Uterus (tissue), 4 donors: ENCODE results near the gene ALLC. TPM values are rescaled to one million over a fixed set of nuclear protein-coding genes. Genes with fewer than 3 reads are reported as not detected.

Experiments used
- DNase-seq, 2 donors: peaks; one replicate each; pipeline ENCODE4 v3.0.0-alpha.2; 2019 to 2020
- H3K27ac ChIP-seq, 2 donors: fragments of 200-600 bp; sonication (generic); 1 replicate in 1 of 2; 2 replicates in 1 of 2; pipeline ENCODE4 v1.5.1; 2016 to 2018
- H3K27me3 ChIP-seq, 2 donors: fragments of 200-600 bp; sonication (generic); one replicate each; pipeline ENCODE4 v1.5.1; 2018 to 2019; ENCODE audit warnings: control low read depth in 1 of 2
- H3K36me3 ChIP-seq, 2 donors: fragments of 200-600 bp; sonication (generic); one replicate each; pipeline ENCODE4 v1.5.1; 2019; ENCODE audit warnings: control low read depth in 1 of 2
- H3K4me1 ChIP-seq, 2 donors: fragments of 200-600 bp; sonication (generic); one replicate each; pipeline ENCODE4 v1.5.1; 2018 to 2019; ENCODE audit warnings: control low read depth in 1 of 2
- H3K4me3 ChIP-seq, 2 donors: fragments of 200-600 bp; sonication (generic); 1 replicate in 1 of 2; 2 replicates in 1 of 2; pipeline ENCODE4 v1.5.1; 2018 to 2019; ENCODE audit warnings: mild to moderate bottlenecking in 1 of 2
- H3K9me3 ChIP-seq, 2 donors: fragments of 200-600 bp; sonication (generic); one replicate each; pipeline ENCODE4 v1.5.1; 2019; ENCODE audit warnings: control low read depth in 1 of 2
- POLR2A ChIP-seq, 2 donors: fragments of 450-650 bp; IDR thresholded peaks; one replicate each; pipeline ENCODE4 v1.6.1; 2016; ENCODE audit warnings: antibody characterized with exemption in 2 of 2, mild to moderate bottlenecking in 1 of 2, moderate library complexity in 1 of 2
- intact Hi-C: fragments of 100-400 bp; cut with DNase I; formaldehyde crosslinking; loops from one replicate; pipeline ENCODE4 v1.15.1; 2023; ENCODE audit warnings: low total_unique reads
- total RNA-seq, 4 donors: library from RNA; depleted of rRNA in 3 of 4; stranded (reverse); fragments of >200 nt in 3 of 4; gene quantifications; one replicate each; pipeline versions ENCODE4 v1.1.0 to v1.2.4, GENCODE V29; 2014 to 2023
- TF ChIP-seq, protein P1 (sequence below), 4 experiments: fragments of 200-600 bp in 2 of 4; fragments of 450-650 bp in 2 of 4; sonication (generic) in 2 of 4; IDR thresholded peaks; one replicate each; pipeline ENCODE4 v1.5.1; 2016 to 2019; ENCODE audit warnings: antibody characterized with exemption in 4 of 4, mild to moderate bottlenecking in 2 of 4, moderate library complexity in 1 of 4
- donor health status: DM: yes; HTN: yes; CAD: no.

ALLC gene
- total RNA-seq, 4 donors from 2014 or later, result not detected

DNA sequence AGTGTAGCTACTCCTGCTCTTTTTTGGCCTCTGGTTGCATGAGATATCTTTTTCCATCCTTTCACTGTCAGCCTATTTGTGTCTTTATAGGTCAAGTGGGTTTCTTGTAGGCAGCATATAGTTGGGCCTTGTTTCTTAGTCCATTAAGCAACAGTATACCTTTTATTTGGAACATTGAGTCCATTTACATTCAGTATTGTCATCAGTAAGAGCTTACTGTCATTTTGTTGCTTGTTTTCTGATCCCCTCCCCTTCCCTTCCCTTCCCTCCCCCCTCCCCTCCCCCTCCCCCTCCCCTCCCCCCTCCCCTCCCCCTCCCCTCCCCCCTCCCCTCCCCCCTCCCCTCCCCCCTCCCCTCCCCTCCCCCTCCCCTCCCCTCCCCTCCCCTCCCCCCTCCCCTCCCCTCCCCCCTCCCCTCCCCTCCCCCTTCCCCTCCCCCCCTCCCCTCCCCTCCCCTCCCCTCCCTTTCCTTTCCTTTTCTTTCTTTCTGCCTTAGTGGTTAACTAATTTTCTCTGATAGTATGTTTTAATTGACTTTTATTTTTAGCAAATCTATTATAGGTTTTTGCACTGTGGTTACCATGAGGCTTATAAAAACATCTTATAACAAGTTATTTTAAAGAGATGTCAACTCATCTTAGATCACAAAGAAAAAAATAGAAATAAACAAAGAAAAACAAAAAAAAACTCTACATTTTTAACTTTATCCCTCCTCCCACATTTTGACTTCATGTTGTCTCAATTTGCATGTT, 32.2 kb downstream of the ALLC start:
- no peak overlapping the region for H3K4me3 ChIP-seq
- no peaks in the 10 kb centered on the region for H3K36me3 ChIP-seq
- H3K9me3 ChIP-seq, result no peaks in the 10 kb centered on the region
- no peaks in the 10 kb centered on the region for H3K4me1 ChIP-seq
- intact Hi-C loops, result no loop called here
- DNase-seq, result no peak
- peaks cover 0 to 3% of the 10 kb centered on the region in 2 donors for H3K27me3 ChIP-seq
- no peak overlapping the region for H3K27ac ChIP-seq
- no peak for TF ChIP-seq POLR2A (IDR thresholded peaks at IDR 0.05)
- TF ChIP-seq, protein P1, sequence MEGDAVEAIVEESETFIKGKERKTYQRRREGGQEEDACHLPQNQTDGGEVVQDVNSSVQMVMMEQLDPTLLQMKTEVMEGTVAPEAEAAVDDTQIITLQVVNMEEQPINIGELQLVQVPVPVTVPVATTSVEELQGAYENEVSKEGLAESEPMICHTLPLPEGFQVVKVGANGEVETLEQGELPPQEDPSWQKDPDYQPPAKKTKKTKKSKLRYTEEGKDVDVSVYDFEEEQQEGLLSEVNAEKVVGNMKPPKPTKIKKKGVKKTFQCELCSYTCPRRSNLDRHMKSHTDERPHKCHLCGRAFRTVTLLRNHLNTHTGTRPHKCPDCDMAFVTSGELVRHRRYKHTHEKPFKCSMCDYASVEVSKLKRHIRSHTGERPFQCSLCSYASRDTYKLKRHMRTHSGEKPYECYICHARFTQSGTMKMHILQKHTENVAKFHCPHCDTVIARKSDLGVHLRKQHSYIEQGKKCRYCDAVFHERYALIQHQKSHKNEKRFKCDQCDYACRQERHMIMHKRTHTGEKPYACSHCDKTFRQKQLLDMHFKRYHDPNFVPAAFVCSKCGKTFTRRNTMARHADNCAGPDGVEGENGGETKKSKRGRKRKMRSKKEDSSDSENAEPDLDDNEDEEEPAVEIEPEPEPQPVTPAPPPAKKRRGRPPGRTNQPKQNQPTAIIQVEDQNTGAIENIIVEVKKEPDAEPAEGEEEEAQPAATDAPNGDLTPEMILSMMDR (IDR thresholded peaks at IDR 0.05), result no peak

DNA sequence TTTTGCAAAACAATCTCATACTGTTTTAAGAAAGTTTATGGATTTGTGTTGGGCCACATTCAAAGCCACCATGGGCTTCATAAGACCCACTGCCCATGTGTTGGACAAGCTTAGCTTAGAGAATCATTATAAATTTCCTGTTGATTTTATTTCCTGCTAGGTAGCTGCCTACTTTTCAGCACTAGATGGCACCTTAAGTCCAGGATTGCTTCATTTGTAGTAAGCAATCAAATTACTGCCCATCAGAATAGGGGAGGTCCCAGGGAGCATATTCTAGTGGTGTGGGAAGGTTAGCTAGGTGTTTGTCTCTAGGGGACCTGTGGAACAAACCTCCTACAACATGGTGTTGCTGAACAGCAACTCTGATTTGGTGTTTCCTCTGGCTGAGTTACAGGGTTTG, 34.4 kb downstream of the ALLC start:
- no peak overlapping the region for H3K4me3 ChIP-seq
- H3K9me3 ChIP-seq, result no peaks in the 10 kb centered on the region
- intact Hi-C loops, result no loop called here
- DNase-seq, result no peak
- H3K4me1 ChIP-seq, result no peaks in the 10 kb centered on the region
- H3K27ac ChIP-seq, result no peak overlapping the region
- TF ChIP-seq POLR2A (IDR thresholded peaks at IDR 0.05), result no peak
- TF ChIP-seq, protein P1 (IDR thresholded peaks at IDR 0.05), result no peak
- H3K36me3 ChIP-seq, result no peaks in the 10 kb centered on the region
- peaks cover 0 to 3% of the 10 kb centered on the region in 2 donors for H3K27me3 ChIP-seq

DNA sequence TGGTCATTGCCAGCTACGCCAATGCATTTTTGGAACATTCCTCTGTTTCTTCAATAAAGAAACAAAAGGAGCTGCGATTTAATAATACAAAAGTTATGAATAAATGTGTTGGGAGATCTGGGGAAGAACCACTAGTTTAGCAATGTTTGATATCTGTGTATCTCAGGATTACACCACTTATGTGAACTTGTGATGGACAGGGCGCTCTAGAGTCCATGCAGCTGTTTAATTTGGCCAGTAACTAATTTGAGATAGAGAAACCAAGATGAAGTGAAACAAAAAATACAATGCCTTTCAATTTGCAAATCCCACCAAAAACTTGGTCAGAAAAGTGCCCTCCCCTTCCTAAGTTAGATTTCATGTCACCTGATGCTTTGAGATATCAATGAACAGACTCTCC, 38.5 kb downstream of the ALLC start:
- Histone ChIP-seq H3K4me3 (no peak overlapping the region), H3K9me3 (no peaks in the 10 kb centered on the region), H3K27ac (no peak overlapping the region), H3K27me3 (no peaks in the 10 kb centered on the region), H3K4me1 (no peaks in the 10 kb centered on the region), H3K36me3 (no peaks in the 10 kb centered on the region)
- TF ChIP-seq, protein P1 (IDR thresholded peaks at IDR 0.05), result no peak
- TF ChIP-seq POLR2A (IDR thresholded peaks at IDR 0.05), result no peak
- DNase-seq, result no peak
- intact Hi-C loops, result no loop called here

DNA sequence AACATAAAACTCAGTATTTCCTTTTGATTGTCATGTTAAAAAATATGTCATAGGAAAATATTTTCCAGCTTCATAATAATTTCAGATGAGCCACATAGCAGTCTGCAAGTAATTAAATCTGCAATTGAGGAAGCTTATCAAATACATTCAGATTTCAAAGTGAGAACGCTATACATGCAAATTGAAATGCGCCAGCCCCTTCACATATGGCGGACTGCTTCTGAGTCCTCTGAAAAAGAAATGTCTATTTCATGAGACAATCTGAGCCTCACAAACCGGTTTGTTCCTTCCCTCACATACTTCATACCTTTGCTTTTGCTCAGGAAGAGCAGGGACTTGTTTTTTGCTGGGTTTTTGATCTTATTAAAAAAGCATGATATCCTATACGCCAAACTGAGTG, 43.1 kb downstream of the ALLC start:
- Histone ChIP-seq H3K27me3 (peaks cover 0 to 8% of the 10 kb centered on the region in 2 donors), H3K4me3 (no peak overlapping the region), H3K4me1 (peaks cover 0 to 7% of the 10 kb centered on the region in 2 donors), H3K27ac (no peak overlapping the region), H3K9me3 (no peaks in the 10 kb centered on the region), H3K36me3 (no peaks in the 10 kb centered on the region)
- intact Hi-C loops, result no loop called here
- DNase-seq, result no peak
- TF ChIP-seq, protein P1 (IDR thresholded peaks at IDR 0.05), result no peak
- TF ChIP-seq POLR2A (IDR thresholded peaks at IDR 0.05), result no peak

DNA sequence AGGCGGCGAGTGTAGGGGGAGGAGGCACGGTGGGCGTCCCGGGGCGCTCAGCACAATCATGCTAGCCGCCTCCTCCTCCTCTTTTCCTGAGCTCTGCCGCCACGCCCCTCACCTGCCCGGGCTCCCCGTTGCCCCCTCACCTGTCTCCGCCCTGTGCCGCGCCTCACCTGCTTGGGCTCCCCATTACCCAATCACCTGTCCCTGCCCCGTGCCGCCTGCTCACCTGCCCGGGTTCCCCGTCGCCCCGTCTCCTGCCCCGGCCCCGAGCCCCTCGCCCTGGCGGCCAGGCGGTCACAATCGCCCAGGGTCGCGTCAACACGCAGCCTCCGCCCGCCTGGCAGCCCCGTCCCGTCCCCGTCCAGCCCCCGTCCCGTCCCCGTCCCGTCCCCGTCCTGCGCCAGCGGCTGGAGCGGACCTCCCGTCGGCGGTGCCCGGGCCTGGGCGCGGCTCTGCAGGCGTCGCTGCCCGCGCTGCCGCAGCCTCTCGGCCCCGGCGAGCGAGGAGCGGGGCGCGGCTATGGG, 45.3 kb downstream of the ALLC start, which contains the start of gene DCDC2C:
Gene DCDC2C (plus strand): TSS at position 340 of the 521 bp plus-strand sequence. CDS start 177 bp downstream, at position 517.
- no peaks in the 10 kb centered on the region for H3K9me3 ChIP-seq
- no peaks in the 10 kb centered on the region for H3K36me3 ChIP-seq
- intact Hi-C loops, result no loop called here
- TF ChIP-seq, protein P1 (IDR thresholded peaks at IDR 0.05), result no peak
- TF ChIP-seq POLR2A (IDR thresholded peaks at IDR 0.05), result no peak
- peaks cover 0 to 8% of the 10 kb centered on the region in 2 donors for H3K27me3 ChIP-seq
- peaks cover 0 to 7% of the 10 kb centered on the region in 2 donors for H3K4me1 ChIP-seq
- peak within 1 kb of the TSS in 1 of 2 donors; percentile 18 for H3K4me3 ChIP-seq
- no peak for DNase-seq
- no peak within 1 kb of the TSS for H3K27ac ChIP-seq
